ENCODE data around the gene VPS29.

DNA sequence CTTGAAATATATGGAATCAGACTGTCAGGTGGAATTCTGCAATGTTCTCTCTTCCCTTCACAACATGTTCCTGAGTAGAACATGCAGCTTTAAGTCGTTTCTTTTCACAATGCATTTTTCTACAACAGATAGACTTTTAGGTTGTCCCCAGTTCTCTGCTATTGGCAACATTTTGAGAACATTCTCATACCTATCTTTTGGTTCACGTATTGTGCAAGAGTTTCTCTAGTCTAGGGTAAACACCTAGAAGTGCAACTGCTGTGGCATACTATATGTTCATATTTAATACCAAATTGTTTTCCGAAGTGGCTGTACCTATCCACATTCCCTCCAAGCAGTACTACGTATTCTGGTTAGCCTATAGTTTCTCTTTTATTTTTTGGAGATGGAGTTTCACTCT lies 49.1 kb upstream of the VPS29 start:
- no peak for TF ChIP-seq POLR2A (IDR thresholded peaks at IDR 0.05)
- TF ChIP-seq, protein P1, sequence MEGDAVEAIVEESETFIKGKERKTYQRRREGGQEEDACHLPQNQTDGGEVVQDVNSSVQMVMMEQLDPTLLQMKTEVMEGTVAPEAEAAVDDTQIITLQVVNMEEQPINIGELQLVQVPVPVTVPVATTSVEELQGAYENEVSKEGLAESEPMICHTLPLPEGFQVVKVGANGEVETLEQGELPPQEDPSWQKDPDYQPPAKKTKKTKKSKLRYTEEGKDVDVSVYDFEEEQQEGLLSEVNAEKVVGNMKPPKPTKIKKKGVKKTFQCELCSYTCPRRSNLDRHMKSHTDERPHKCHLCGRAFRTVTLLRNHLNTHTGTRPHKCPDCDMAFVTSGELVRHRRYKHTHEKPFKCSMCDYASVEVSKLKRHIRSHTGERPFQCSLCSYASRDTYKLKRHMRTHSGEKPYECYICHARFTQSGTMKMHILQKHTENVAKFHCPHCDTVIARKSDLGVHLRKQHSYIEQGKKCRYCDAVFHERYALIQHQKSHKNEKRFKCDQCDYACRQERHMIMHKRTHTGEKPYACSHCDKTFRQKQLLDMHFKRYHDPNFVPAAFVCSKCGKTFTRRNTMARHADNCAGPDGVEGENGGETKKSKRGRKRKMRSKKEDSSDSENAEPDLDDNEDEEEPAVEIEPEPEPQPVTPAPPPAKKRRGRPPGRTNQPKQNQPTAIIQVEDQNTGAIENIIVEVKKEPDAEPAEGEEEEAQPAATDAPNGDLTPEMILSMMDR (IDR thresholded peaks at IDR 0.05), result no peak

Measured in uterus (tissue), 2 donors.